ENCODE results near the gene SV2B. TPM values are rescaled to one million over a fixed set of nuclear protein-coding genes. Genes with fewer than 3 reads are reported as not detected.

The SV2B gene
- total RNA-seq, 1 experiment from 2014 or later, result not detected

GRCh38 chr15:91291673-91292072, 191.6 kb downstream of the SV2B start:
- Histone ChIP-seq H4K20me1 (ENCODE audit: insufficient read depth) (no peaks in the 10 kb centered on the region), H3K4me1 (ENCODE audit: control insufficient read depth in 1 of 2, insufficient read depth in 2 of 2, low read length in 2 of 2) (no peaks in the 10 kb centered on the region), H3K4me2 (ENCODE audit: low read length) (peak overlapping the region; percentile 28), H3K27ac (ENCODE audit: low read depth, low read length) (no peak overlapping the region), H3K36me3 (ENCODE audit: control insufficient read depth in 1 of 2, insufficient read depth in 2 of 2, low read length in 2 of 2) (no peaks in the 10 kb centered on the region), H3K9me2 (ENCODE audit: insufficient read depth) (no peaks in the 10 kb centered on the region), H3K79me2 (ENCODE audit: insufficient read depth, low read length) (no peaks in the 10 kb centered on the region), H3K4me3 (replicated peaks in 1 of 2; ENCODE audit: low read depth in 1 of 2, low read length in 2 of 2) (no peak overlapping the region), H3K9ac (ENCODE audit: low read length) (no peak overlapping the region), H2AFZ (ENCODE audit: low read depth, low read length, poor library complexity, severe bottlenecking) (peak overlapping the region; percentile 7), H3K27me3 (ENCODE audit: insufficient read depth, low read length) (peaks cover 56% of the 10 kb centered on the region), H3K9me3 (ENCODE audit: control insufficient read depth in 1 of 2, insufficient read depth in 1 of 2, low read depth in 1 of 2, low read length in 2 of 2) (no peaks in the 10 kb centered on the region)
- intact Hi-C loops (cut with micrococcal nuclease), result no loop called here
- DNase-seq (ENCODE audit: low read depth, low spot score) (peak; percentile 35), ATAC-seq (peak; percentile 82)
- RAD21 ChIA-PET (ENCODE audit: low non-redundant PET in 1 of 2, low total read pairs in 2 of 2, uncharacterized antibody in 2 of 2, unreplicated experiment in 2 of 2), result no interaction called here
- CTCF ChIA-PET, result no interaction called here
- BruUV-seq (replicated peaks), result no TSS peak
- TF ChIP-seq SP1 (IDR thresholded peaks at IDR 0.05; ENCODE audit: low read depth), result peak; percentile 89
- no peak for TF ChIP-seq SIN3A (IDR thresholded peaks at IDR 0.05; ENCODE audit: low read depth)
- peak; percentile 34; the same call in 1 of the 2 replicates for TF ChIP-seq MAX (IDR thresholded peaks at IDR 0.05)
- peak; percentile 45 for TF ChIP-seq ELF1 (IDR thresholded peaks at IDR 0.05; ENCODE audit: borderline replicate concordance, low read depth)
- no peak for TF ChIP-seq JUND (IDR thresholded peaks at IDR 0.05)
- POLR2A ChIA-PET, result no interaction called here

GRCh38 chr15:91294344-91294743, 194.3 kb downstream of the SV2B start:
- Histone ChIP-seq H3K4me3 (replicated peaks in 1 of 2; ENCODE audit: low read depth in 1 of 2, low read length in 2 of 2) (no peak overlapping the region), H3K9me2 (ENCODE audit: insufficient read depth) (no peaks in the 10 kb centered on the region), H3K27ac (ENCODE audit: low read depth, low read length) (no peak overlapping the region), H4K20me1 (ENCODE audit: insufficient read depth) (no peaks in the 10 kb centered on the region), H3K9me3 (ENCODE audit: control insufficient read depth in 1 of 2, insufficient read depth in 1 of 2, low read depth in 1 of 2, low read length in 2 of 2) (no peaks in the 10 kb centered on the region), H3K4me2 (ENCODE audit: low read length) (no peak overlapping the region), H3K9ac (ENCODE audit: low read length) (no peak overlapping the region), H3K27me3 (ENCODE audit: insufficient read depth, low read length) (peaks cover 58% of the 10 kb centered on the region), H3K79me2 (ENCODE audit: insufficient read depth, low read length) (no peaks in the 10 kb centered on the region), H2AFZ (ENCODE audit: low read depth, low read length, poor library complexity, severe bottlenecking) (no peak overlapping the region), H3K4me1 (ENCODE audit: control insufficient read depth in 1 of 2, insufficient read depth in 2 of 2, low read length in 2 of 2) (no peaks in the 10 kb centered on the region), H3K36me3 (ENCODE audit: control insufficient read depth in 1 of 2, insufficient read depth in 2 of 2, low read length in 2 of 2) (no peaks in the 10 kb centered on the region)
- BruUV-seq (replicated peaks), result no TSS peak
- ChIA-PET CTCF (interaction anchor here (1.3 kb wide), 1 partner anchor 8 kb away, joined by 5 read pairs; no protein-coding TSS in a partner anchor), POLR2A (no interaction called here), RAD21 (ENCODE audit: low non-redundant PET in 1 of 2, low total read pairs in 2 of 2, uncharacterized antibody in 2 of 2, unreplicated experiment in 2 of 2) (no interaction called here)
- no peak for ATAC-seq
- no peak for DNase-seq (ENCODE audit: low read depth, low spot score)
- intact Hi-C loops (cut with micrococcal nuclease), result no loop called here
- TF ChIP-seq YY1 (IDR thresholded peaks at IDR 0.05; ENCODE audit: extremely low read depth, insufficient replicate concordance, low read depth, low read length) (no peak), EZH2phosphoT487 (IDR thresholded peaks at IDR 0.05; ENCODE audit: borderline replicate concordance) (no peak), SRF (IDR thresholded peaks at IDR 0.05; ENCODE audit: low read depth) (no peak), CBX3 (IDR thresholded peaks at IDR 0.05; ENCODE audit: low read depth) (no peak), ZNF274 (IDR thresholded peaks at IDR 0.05; ENCODE audit: low read depth, low read length) (no peak), MAX (IDR thresholded peaks at IDR 0.05) (no peak), RAD21 (IDR thresholded peaks at IDR 0.05; ENCODE audit: low read depth) (no peak), ZFX (IDR thresholded peaks at IDR 0.05) (no peak), EGR1 (IDR thresholded peaks at IDR 0.05; ENCODE audit: low read depth) (no peak), FOSL1 (IDR thresholded peaks at IDR 0.05; ENCODE audit: low read depth) (no peak), POLR2A (IDR thresholded peaks at IDR 0.05; ENCODE audit: borderline replicate concordance, extremely low read depth, insufficient read depth, insufficient read length) (no peak), ZBTB33 (IDR thresholded peaks at IDR 0.05; ENCODE audit: extremely low read depth, insufficient replicate concordance, low read length) (no peak), CEBPB (IDR thresholded peaks at IDR 0.05; ENCODE audit: low read depth) (no peak)
- TF ChIP-seq, protein P1, sequence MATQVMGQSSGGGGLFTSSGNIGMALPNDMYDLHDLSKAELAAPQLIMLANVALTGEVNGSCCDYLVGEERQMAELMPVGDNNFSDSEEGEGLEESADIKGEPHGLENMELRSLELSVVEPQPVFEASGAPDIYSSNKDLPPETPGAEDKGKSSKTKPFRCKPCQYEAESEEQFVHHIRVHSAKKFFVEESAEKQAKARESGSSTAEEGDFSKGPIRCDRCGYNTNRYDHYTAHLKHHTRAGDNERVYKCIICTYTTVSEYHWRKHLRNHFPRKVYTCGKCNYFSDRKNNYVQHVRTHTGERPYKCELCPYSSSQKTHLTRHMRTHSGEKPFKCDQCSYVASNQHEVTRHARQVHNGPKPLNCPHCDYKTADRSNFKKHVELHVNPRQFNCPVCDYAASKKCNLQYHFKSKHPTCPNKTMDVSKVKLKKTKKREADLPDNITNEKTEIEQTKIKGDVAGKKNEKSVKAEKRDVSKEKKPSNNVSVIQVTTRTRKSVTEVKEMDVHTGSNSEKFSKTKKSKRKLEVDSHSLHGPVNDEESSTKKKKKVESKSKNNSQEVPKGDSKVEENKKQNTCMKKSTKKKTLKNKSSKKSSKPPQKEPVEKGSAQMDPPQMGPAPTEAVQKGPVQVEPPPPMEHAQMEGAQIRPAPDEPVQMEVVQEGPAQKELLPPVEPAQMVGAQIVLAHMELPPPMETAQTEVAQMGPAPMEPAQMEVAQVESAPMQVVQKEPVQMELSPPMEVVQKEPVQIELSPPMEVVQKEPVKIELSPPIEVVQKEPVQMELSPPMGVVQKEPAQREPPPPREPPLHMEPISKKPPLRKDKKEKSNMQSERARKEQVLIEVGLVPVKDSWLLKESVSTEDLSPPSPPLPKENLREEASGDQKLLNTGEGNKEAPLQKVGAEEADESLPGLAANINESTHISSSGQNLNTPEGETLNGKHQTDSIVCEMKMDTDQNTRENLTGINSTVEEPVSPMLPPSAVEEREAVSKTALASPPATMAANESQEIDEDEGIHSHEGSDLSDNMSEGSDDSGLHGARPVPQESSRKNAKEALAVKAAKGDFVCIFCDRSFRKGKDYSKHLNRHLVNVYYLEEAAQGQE (IDR thresholded peaks at IDR 0.05; ENCODE audit: low read depth), result no peak
